GM21619 (cell line): ENCODE measurements around the gene TBC1D1.
A peak's percentile ranks its signal among the peaks of the same experiment; 100 is the strongest.

ENCODE experiments used
- ATAC-seq: cut with Tn5 transposase; IDR thresholded peaks from one replicate; pipeline ENCODE4 v1.9.1; 2021; ENCODE audit not compliant: unreplicated experiment

The TBC1D1 gene

GRCh38 chr4:38140643-38141203 is 249.8 kb downstream of the TBC1D1 start:
- no peak for ATAC-seq

DNA sequence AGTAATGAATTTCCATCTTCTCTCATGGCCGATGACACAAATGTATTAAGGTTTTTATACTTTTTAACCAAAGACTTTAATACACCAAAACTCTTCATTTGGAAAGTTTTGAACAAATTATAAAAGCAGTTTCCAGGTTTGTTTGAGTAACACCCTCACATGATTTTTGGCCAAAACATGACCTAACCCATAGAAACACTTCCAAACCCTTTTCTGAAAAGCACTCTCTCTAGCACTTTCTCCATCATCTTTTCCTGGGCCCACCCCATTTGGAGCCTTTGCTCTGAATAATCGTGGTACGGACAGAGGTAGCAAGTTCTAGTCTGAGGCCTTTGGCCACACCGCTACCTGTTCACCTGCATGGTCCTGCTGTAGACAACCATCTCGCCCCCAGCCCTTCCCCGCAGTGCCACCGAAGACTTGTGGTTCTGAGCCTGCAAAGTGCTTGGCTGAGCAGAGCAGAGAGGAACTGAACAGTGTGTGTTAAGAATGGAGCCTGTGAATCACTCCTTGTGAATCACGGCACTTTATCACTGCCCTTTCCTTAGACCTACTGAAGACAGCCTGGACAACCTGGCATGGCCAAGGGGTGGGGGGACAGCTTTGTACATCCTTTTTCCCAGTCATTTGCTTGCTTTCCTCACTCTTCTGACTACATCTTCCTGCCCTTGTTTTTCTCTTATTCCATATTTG is 251.1 kb downstream of the TBC1D1 start:
- ATAC-seq = no peak

DNA sequence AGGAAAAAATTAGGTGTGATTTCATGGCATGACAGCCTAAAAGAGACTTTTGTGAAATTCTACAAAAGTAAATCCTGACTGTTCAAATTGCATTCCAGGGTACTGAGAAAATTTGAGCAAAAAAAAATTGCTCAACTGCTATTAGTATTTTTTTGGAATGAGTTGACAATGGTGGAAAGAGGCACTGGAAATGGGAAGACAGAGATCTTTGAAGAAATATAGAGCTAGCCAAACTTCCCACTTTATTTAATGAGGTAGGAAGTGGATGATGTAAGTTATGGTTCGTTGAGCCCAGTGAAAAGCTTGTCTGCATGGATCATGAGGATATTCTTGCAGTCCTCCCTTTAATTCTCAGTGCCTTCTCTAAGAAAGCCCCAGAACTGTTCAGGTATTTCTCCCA is 253.1 kb downstream of the TBC1D1 start:
- ATAC-seq = no peak

DNA sequence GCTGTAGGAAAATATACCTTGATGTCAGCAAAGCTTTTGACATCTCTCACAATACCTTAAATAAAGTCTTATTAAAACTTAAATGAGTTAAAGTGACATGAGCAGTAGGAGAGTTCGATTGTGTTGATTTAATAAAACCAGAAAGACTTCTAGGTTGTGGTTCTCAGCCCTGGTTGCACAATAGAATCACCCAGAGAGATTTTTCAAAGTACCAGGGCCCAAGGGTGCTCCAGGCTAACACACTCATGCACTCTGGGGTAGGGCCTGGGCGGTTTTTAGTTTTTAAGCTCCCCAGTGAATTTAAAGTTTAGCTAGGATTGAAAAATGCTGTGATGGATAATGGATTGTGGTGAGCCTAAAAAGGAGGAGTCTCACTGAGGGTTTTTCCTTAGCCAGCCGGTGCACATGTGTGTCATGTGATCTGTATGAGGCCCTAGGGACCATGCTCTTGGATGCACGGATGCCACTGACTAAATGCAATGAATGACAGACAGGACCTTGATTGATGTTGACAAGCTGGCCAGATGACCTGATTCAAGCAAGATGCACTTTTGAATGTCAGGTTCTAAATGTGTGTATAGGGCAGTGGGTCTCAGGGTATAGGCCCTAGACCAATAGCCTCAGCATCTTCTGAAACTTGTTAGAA is 254.3 kb downstream of the TBC1D1 start:
- no peak for ATAC-seq

DNA sequence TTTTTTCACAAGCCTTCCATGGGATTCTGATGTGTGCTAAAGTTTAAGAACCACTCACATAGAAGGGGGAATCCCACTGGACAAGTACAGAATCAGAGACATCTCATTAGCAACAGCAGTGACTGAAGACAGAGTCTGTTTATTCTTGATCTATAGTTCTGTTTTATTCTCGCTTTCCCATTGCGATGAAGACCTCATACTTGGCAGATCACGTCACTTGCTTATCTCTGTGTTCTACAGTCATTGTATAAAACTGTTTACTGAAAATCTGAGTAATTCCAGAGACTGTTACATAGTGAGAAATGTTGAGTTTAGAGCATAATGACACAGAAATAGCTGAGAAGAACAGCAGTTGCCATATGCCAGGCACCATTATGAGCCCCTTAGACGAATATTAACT is 254.9 kb downstream of the TBC1D1 start:
- ATAC-seq = no peak

GRCh38 chr4:38146383-38146782 is 255.5 kb downstream of the TBC1D1 start:
- no peak for ATAC-seq

DNA sequence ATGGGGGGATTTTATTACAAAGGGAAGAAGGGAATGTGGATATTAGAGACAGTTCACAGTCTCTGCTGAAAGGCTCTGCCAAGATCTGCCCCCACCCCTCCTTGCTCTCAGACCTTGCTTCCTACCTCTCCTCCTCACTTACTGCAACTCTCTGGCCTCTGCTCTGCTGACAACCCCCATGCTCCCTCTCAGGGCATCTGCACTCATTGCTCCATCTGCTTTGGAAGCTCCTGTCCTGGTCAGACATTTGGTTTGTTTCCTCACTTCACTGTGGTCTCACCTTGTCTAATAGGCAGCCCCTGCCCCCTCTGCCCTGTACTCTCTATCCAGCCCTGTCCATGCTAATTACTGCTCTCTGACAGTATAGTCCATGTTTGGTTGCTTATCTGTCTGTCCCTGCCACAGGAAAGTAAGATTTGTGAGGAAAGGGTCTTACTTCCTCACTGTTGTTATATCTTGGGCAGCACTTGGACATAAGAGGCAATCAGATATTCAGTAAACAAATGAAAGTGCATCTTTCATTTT is 258.6 kb downstream of the TBC1D1 start:
- no peak for ATAC-seq

DNA sequence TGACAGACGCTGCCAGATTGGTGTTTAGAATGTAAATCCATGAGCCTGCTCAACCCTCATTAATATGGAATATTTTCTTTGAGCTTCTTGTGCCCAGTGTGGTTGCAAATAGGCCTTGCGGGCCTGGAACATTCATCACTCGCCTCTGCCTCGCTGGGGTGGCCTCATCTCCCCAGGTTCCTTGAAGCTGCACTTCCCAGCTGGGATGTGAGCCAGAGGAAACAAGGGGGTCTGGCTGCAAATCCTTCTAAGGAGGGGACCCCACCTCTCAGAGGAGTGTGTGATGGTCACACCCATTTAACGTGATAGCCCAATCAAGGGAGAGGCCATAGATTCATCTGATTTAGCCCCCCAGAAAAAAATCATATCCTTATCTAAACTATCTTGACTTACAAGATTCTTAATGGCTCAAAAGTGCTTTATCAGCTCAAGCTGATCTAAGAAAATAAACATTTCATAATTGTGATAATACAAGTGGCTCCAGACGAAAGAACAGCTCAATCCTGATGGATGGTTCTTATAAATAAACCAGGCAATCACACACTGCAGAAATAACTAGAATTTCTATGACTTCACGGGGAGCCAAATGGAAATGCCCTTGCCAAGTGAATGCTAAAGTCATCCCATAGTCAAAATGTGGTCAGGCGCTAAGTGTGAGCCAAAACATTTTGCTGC is 259.2 kb downstream of the TBC1D1 start:
- ATAC-seq = no peak

- no peak for ATAC-seq
Measured at GRCh38 chr4:38150766-38151165, 259.9 kb downstream of the TBC1D1 start.

DNA sequence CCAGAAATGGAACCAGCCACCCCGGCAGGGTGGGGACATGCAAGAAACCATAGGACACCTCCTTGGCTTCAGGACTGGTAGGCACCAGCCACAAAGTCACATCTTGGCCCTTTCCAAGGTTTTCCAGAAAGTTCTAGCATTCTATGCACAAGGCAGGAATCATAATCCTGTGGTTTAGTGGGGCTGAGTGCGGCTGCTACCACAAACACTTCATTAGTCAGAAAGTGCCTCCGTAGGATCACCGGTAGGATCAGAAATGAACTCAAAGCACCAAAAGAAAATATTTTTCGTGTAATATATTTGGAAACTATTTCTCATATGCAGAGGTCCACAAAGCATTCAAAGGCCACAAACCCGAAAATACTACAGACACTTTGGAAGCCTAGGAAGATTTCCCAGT is 261.0 kb downstream of the TBC1D1 start:
- ATAC-seq = no peak

DNA sequence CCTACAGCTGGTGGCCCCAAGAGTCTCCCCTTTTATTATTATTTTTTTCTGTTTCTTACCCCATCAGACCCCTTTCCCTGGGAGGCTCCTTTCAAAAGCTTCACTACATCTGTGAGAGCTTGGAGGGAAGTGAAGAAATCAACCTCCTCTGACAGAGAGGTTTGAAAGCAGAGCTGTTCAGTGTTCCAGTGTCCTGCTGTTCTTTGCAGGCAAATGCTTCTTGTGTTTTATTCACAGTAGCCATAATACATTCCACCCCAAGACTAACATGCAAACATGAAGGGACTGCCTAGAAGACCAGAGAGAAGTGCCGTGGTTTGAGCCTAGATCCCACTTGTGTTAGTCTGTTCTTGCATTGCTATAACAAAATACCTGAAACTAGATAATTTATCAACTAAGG is 261.4 kb downstream of the TBC1D1 start:
- ATAC-seq = no peak

DNA sequence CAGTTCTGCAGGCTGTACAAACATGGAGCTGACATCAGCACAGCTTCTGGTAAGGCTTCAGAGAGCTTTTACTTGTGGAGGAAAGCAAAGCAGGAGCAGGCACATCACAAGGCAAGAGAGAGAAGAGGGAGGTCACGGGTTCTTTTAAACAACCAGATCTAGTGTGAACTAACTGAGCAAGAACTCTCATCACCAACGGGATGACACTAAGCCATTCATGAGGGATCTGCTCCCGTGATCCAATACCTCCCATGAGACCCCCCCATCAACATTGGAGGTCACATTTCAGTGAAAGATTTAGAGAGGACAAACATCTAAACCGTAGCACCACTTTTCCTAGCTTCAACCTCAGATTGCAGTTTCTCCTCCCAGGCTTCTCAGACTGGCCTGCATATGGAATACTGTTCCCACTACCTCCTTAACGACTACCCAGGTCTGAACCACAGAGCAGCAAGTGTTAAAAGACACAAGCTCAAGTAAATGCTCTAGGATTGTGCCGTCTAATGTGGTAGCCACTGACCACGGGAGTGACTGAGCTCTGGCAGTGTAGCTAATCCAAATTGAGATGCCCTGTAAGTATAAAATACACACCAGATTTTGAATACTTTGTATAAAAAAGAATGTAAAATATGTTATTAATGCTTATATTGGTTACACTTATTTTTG is 262.0 kb downstream of the TBC1D1 start:
- no peak for ATAC-seq

DNA sequence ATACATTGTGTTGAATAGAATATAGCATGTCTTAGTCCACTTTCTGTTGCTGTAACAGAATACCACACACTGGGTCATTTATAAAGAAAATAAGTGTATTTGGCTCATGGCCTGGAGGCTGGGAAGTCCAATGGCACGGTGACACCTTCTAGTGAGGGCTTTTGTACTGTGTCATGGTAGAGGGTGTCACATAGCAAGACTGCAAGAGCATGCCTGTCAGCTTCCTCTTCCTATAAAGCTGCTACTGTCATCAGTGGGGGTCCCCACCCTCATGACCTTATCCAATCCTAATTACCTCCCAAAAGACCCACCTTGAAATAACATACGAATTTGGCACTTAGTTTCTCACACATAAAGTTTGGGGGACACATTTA is 262.5 kb downstream of the TBC1D1 start:
- ATAC-seq = no peak

DNA sequence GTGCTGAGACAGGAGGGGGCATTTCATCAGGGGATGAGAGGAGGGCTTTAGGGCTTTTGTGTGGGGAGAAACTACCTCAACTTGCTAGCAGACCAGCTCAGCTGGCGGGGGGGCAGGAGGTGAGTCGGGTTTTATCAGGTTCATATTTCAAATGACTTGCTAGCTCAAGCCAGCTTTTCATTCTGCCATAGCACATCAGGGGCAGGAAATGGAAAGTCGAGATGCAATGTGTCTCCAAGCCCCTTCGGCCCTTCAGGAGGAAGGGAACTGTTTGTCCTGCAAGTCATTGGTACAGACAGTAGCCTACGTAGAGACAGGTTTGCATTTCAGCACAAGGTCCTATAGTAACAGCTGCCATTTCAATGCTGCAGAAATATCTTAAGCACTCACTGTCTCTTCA is 263.4 kb downstream of the TBC1D1 start:
- ATAC-seq = no peak

GRCh38 chr4:38154681-38155588 is 264.1 kb downstream of the TBC1D1 start:
- no peak for ATAC-seq

- no peak for ATAC-seq
Measured at GRCh38 chr4:38155589-38156294, 264.9 kb downstream of the TBC1D1 start.

GRCh38 chr4:38157592-38157991 is 266.7 kb downstream of the TBC1D1 start:
- no peak for ATAC-seq

GRCh38 chr4:38160487-38161207 is 269.8 kb downstream of the TBC1D1 start:
- ATAC-seq = peak; percentile 95
